HUDEP-2 (cell line): ENCODE measurements around the gene JSRP1.
A peak's percentile ranks its signal among the peaks of the same experiment; 100 is the strongest.

Source experiments
- DNase-seq, 76 experiments: peaks; one replicate each; lab custom pipeline; 2025; ENCODE audit not compliant: unreplicated experiment in 76 of 76; lab: John Stamatoyannopoulos, UW

JSRP1 gene

GRCh38 chr19:2235381-2236063 lies 20.7 kb downstream of the JSRP1 start:
- DNase-seq, result peak in 9 of 76 experiments; percentile 20 to 50 (median 29)

GRCh38 chr19:2234996-2235380 lies 21.2 kb downstream of the JSRP1 start:
- no peak for DNase-seq

GRCh38 chr19:2233601-2234280 lies 22.5 kb downstream of the JSRP1 start:
- no peak for DNase-seq

- peak in 1 of 76 experiments; percentile 25 for DNase-seq
Measured at GRCh38 chr19:2232286-2233151, 23.7 kb downstream of the JSRP1 start.

- peak in 48 of 76 experiments; percentile 19 to 69 (median 43) for DNase-seq
Measured at GRCh38 chr19:2231621-2232221, 24.5 kb downstream of the JSRP1 start.

- no peak for DNase-seq
Measured at GRCh38 chr19:2230807-2231533, 25.2 kb downstream of the JSRP1 start.

GRCh38 chr19:2230033-2230531 lies 26.1 kb downstream of the JSRP1 start:
- DNase-seq, result peak in 7 of 76 experiments; percentile 18 to 41 (median 29)

GRCh38 chr19:2229103-2230032 lies 26.8 kb downstream of the JSRP1 start:
- no peak for DNase-seq

GRCh38 chr19:2228157-2229030 lies 27.8 kb downstream of the JSRP1 start:
- no peak for DNase-seq

- DNase-seq, result no peak
Measured at GRCh38 chr19:2227415-2228156, 28.6 kb downstream of the JSRP1 start.

GRCh38 chr19:2226840-2227360 lies 29.3 kb downstream of the JSRP1 start:
- no peak for DNase-seq

GRCh38 chr19:2226051-2226839 lies 30.0 kb downstream of the JSRP1 start:
- DNase-seq, result no peak

- no peak for DNase-seq
Measured at GRCh38 chr19:2225415-2226050, 30.7 kb downstream of the JSRP1 start.

GRCh38 chr19:2224754-2225349 lies 31.4 kb downstream of the JSRP1 start:
- no peak for DNase-seq

GRCh38 chr19:2223959-2224358 lies 32.3 kb downstream of the JSRP1 start:
- DNase-seq, result no peak

GRCh38 chr19:2223391-2223790 lies 32.8 kb downstream of the JSRP1 start:
- no peak for DNase-seq
